Natural killer cell (primary cell): ENCODE results near the gene LATS1. TPM values are rescaled to one million over a fixed set of nuclear protein-coding genes. Genes with fewer than 3 reads are reported as not detected.

Experiments used
- ATAC-seq, 3 donors: fragments of 150-1000 bp in 2 of 3; fragments of 200-7000 bp in 1 of 3; cut with Tn5 transposase; 1 replicate in 1 of 3; 2 replicates in 2 of 3; pipeline ENCODE4 v1.10.0; 2021; ENCODE audit warnings: mild to moderate bottlenecking in 2 of 3, moderate library complexity in 2 of 3
- DNase-seq, 2 donors: peaks; one replicate each; pipeline versions ENCODE4 v3.0.0 to v3.0.0-alpha.2; 2013 to 2021; ENCODE audit warnings: mixed read lengths in 1 of 2
- H3K27ac ChIP-seq: one replicate; pipeline ENCODE4 v1.5.1; 2013; ENCODE audit warnings: mild to moderate bottlenecking, low read length
- H3K27me3 ChIP-seq: one replicate; pipeline ENCODE4 v1.6.1; 2013; ENCODE audit warnings: low read length; ENCODE audit not compliant: control insufficient read depth, insufficient read depth
- H3K36me3 ChIP-seq: one replicate; pipeline ENCODE4 v1.6.1; 2013; ENCODE audit warnings: low read length; ENCODE audit not compliant: control insufficient read depth, insufficient read depth
- H3K4me1 ChIP-seq: one replicate; pipeline ENCODE4 v1.6.1; 2013; ENCODE audit warnings: low read length; ENCODE audit not compliant: control insufficient read depth, insufficient read depth
- H3K4me3 ChIP-seq: one replicate; pipeline ENCODE4 v1.5.1; 2013; ENCODE audit warnings: low read length
- H3K9me3 ChIP-seq: one replicate; pipeline ENCODE4 v1.6.1; 2013; ENCODE audit warnings: low read length; ENCODE audit not compliant: control insufficient read depth, insufficient read depth
- H3K27ac Mint-ChIP-seq, 2 donors: one replicate each; pipeline ENCODE4 v1.8.0; 2022; ENCODE audit warnings: mild to moderate bottlenecking in 2 of 2, mixed read lengths in 2 of 2, moderate library complexity in 1 of 2
- H3K27me3 Mint-ChIP-seq, 2 donors: one replicate each; pipeline ENCODE4 v1.8.0; 2022; ENCODE audit warnings: low read depth in 2 of 2, mixed read lengths in 2 of 2
- H3K36me3 Mint-ChIP-seq: one replicate; pipeline ENCODE4 v1.8.0; 2022; ENCODE audit warnings: mixed read lengths
- H3K4me1 Mint-ChIP-seq, 2 donors: one replicate each; pipeline ENCODE4 v1.8.0; 2022; ENCODE audit warnings: mixed read lengths in 2 of 2
- H3K4me3 Mint-ChIP-seq: one replicate; pipeline ENCODE4 v1.8.0; 2022; ENCODE audit warnings: mild to moderate bottlenecking, moderate library complexity, mixed read lengths
- H3K9me3 Mint-ChIP-seq, 2 donors: one replicate each; pipeline ENCODE4 v1.8.0; 2022; ENCODE audit warnings: mixed read lengths in 2 of 2
- CTCF ChIP-seq: fragments of 200-600 bp; IDR thresholded peaks from one replicate; pipeline ENCODE4 v1.8.0; 2022; ENCODE audit warnings: antibody characterized with exemption
- WGBS: methylation state at CpG from one replicate; pipeline ENCODE4 v1.1.7; 2013; ENCODE audit warnings: missing lambda C conversion rate; ENCODE audit not compliant: insufficient coverage; 5-methylcytosine and 5-hydroxymethylcytosine counted together
- intact Hi-C: fragments of 100-400 bp; cut with micrococcal nuclease; formaldehyde crosslinking; loops from one replicate; pipeline ENCODE4 v1.14.2; 2022
- total RNA-seq, 4 donors: library from RNA; stranded (reverse); fragments of 120-200 nt in 1 of 4; gene quantifications; one replicate each; pipeline versions ENCODE4 v1.2.3 to v1.2.4, GENCODE V29; 2013 to 2022

The LATS1 gene
- total RNA-seq, 3 donors from 2014 or later (not counting 1 experiment from before 2014, with no cell fraction given) = 37.9 to 52.5 (median 49.4) TPM

- H3K36me3 Mint-ChIP-seq = peaks cover 7% of the 10 kb centered on the region
- H3K9me3 Mint-ChIP-seq = no peaks in the 10 kb centered on the region
- H3K27ac Mint-ChIP-seq = no peak overlapping the region
- Histone ChIP-seq H3K27ac (no peak overlapping the region), H3K4me1 (no peaks in the 10 kb centered on the region), H3K9me3 (no peaks in the 10 kb centered on the region), H3K27me3 (no peaks in the 10 kb centered on the region), H3K4me3 (no peak overlapping the region), H3K36me3 (peaks cover 41% of the 10 kb centered on the region)
- ATAC-seq (no peak), DNase-seq (no peak)
- no peak overlapping the region for H3K4me3 Mint-ChIP-seq
- 88% methylated on average over 7 of the region's 8 CpGs for WGBS
- H3K4me1 Mint-ChIP-seq = peaks cover 13% of the 10 kb centered on the region in 2 donors
- intact Hi-C loops = no loop called here
- no peak for TF ChIP-seq CTCF
- no peaks in the 10 kb centered on the region for H3K27me3 Mint-ChIP-seq
Observed at GRCh38 chr6:149729824-149730223, 11.9 kb upstream of the LATS1 start.

DNA sequence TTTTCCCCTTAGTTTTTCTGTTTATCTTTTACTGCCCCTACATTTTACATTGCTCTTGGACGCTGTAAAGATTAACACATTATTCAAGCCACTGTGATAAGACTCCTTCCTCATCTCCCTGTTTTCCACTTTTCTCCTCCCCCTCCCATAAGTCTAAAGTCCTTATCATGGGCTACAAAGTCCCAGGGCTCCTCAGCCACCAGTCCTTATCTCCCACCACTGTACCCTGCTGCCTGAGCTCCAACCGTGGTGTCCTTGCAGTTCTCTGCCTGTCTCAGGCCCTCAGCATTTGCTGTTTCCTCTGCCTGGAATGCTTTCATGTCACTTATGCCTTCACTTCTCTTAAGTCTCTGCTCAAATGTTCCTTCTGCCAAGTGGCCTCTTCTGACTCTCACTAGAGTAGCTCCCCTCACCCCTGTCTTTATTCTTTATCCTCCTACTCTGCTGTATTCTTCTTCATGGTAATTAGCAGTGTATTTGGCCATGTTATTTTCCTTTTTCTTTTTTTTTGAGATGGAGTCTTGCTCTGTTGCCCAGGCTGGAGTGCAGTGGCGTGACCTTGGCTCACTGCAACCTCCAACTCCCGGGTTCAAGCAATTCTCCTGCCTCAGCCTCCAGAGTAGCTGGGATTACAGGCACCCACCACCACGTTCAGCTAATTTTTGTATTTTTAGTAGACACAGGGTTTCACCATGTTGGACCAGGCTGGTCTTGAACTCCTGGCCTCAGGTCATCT is 10.8 kb upstream of the LATS1 start:
- no peak overlapping the region for H3K4me3 Mint-ChIP-seq
- peak in 1 of 3 donors; percentile 17 for ATAC-seq
- intact Hi-C loops = no loop called here
- Histone ChIP-seq H3K9me3 (no peaks in the 10 kb centered on the region), H3K27me3 (no peaks in the 10 kb centered on the region), H3K27ac (no peak overlapping the region), H3K36me3 (peaks cover 40% of the 10 kb centered on the region), H3K4me3 (no peak overlapping the region), H3K4me1 (no peaks in the 10 kb centered on the region)
- 66% methylated on average over 5 of the region's 5 CpGs for WGBS
- no peaks in the 10 kb centered on the region for H3K27me3 Mint-ChIP-seq
- peaks cover 7% of the 10 kb centered on the region for H3K36me3 Mint-ChIP-seq
- DNase-seq = no peak
- H3K27ac Mint-ChIP-seq = peak overlapping the region; percentile 61 to 77
- no peak for TF ChIP-seq CTCF
- H3K4me1 Mint-ChIP-seq = peaks cover 18% of the 10 kb centered on the region in 2 donors
- no peaks in the 10 kb centered on the region for H3K9me3 Mint-ChIP-seq

DNA sequence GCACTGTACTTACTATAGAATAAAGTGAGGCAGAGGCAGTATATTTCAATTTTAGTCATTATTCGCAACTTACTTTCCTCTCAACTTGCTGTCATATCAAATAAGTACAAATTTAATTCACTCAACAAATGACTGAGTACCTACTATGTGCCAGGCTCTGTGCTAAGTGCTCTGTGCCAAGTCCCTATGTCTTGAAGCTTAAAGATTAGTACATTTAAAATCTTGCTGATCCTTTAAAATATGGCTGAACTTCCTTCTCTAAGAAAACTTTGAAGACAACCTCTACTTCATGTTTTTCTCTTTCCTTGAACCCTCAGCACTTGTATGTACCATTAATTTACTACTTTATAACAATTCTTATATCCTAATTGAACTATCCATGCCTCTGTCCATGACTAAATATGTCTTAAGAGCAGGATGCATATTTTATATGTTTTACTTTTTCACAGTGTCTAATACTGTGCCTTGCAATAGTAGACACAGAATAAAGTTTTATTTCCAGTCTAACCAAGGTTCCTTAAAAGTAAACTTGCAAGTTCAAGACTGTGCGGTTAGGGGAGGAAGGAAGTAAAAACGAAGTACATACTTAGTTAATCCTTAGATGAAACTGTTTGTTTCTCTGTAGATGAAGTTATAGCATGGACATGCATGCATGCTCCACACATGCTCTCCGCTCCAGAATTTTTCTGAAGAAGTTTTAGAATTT is 10.0 kb upstream of the LATS1 start:
- DNase-seq (no peak), ATAC-seq (peak in 1 of 3 donors; percentile 55)

More for the DNA sequence above, 10.0 kb upstream of the LATS1 start:
- Histone ChIP-seq H3K27ac (no peak overlapping the region), H3K4me1 (no peaks in the 10 kb centered on the region), H3K4me3 (no peak overlapping the region), H3K9me3 (no peaks in the 10 kb centered on the region), H3K36me3 (peaks cover 40% of the 10 kb centered on the region), H3K27me3 (no peaks in the 10 kb centered on the region)
- H3K9me3 Mint-ChIP-seq = no peaks in the 10 kb centered on the region
- no peak overlapping the region for H3K4me3 Mint-ChIP-seq
- TF ChIP-seq CTCF = no peak
- 57% methylated on average over 4 of the region's 4 CpGs for WGBS
- H3K4me1 Mint-ChIP-seq = peaks cover 18% of the 10 kb centered on the region in 2 donors
- intact Hi-C loops = no loop called here
- peaks cover 7% of the 10 kb centered on the region for H3K36me3 Mint-ChIP-seq
- no peaks in the 10 kb centered on the region for H3K27me3 Mint-ChIP-seq
- peak overlapping the region; percentile 61 to 77 for H3K27ac Mint-ChIP-seq
